HG02970 (cell line): ENCODE results near the gene CAMK1D.
"Not testable (repeated sequence)": the region's sequence is repeated elsewhere in the genome, so short reads cannot be mapped to it uniquely, and the experiment has no call there.

ENCODE experiments used
- ATAC-seq: cut with Tn5 transposase; IDR thresholded peaks from one replicate; pipeline ENCODE4 v1.9.1; 2021; ENCODE audit warnings: mild to moderate bottlenecking, moderate library complexity, moderate number of reproducible peaks; ENCODE audit not compliant: unreplicated experiment, low FRiP score

The CAMK1D gene

GRCh38 chr10:12849319-12850181 is 500.2 kb downstream of the CAMK1D start:
- ATAC-seq = no peak

- no peak for ATAC-seq
Observed at GRCh38 chr10:12852687-12853086, 503.3 kb downstream of the CAMK1D start.

GRCh38 chr10:12854988-12855387 is 505.6 kb downstream of the CAMK1D start:
- ATAC-seq = no peak

DNA sequence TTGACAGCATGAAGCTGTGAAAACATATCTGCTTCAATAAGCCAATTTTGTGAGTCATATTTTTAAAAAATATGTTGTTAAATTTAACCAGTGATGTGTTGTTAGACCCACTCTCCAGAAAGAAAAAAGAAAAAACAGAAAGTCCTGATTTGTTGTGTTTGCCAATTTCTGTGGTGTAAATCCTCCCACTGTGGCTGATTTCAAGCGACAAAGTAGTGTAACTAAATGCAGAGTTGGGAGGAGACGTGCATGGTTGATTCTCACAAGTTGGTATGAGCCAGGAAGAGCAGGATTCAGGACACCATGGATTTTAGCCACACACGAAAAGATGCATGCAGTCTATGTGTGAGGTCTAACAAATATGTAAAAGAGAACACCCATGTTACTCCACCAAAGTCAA is 513.1 kb downstream of the CAMK1D start:
- ATAC-seq = no peak

DNA sequence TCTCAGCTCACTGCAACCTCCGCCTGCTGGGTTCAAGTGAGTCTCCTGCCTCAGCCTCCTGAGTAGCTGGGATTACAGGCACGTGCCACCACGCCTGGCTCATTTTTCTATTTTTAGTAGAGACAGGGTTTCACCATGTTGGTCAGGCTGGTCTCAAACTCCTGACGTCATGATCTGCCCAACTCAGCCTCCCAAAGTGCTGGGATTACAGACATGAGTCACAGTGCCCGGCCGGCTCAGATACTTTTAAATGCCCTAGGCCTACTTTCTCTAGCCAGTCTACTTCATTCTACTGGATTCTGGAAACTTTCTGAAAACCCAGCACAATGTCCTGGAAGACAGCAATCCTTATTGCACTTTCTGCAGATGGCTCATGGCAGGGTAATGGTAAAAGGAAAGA is 516.2 kb downstream of the CAMK1D start:
- not testable (repeated sequence) for ATAC-seq

GRCh38 chr10:12868229-12868628 is 518.9 kb downstream of the CAMK1D start:
- ATAC-seq = no peak

DNA sequence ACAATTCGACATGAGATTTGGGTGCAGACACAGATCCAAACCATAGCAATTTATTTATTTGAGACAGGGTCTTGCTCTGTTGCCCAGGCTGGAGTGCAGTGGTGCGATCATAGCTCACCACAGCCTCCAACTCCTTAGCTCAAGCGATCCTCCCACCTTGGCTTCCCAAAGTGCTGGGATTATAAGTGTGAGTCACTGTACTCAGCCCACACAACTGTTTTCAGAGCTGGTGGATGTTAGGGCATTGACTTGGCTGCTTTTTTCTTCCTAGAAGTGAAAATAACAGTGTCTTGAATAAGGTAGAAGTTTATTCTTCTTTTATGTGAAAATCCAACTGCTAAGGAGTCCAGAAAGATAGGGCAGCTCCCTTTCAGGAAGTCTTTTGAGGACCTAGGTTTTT is 520.1 kb downstream of the CAMK1D start:
- no peak for ATAC-seq

- ATAC-seq = no peak
Observed at GRCh38 chr10:12872577-12872976, 523.2 kb downstream of the CAMK1D start.

DNA sequence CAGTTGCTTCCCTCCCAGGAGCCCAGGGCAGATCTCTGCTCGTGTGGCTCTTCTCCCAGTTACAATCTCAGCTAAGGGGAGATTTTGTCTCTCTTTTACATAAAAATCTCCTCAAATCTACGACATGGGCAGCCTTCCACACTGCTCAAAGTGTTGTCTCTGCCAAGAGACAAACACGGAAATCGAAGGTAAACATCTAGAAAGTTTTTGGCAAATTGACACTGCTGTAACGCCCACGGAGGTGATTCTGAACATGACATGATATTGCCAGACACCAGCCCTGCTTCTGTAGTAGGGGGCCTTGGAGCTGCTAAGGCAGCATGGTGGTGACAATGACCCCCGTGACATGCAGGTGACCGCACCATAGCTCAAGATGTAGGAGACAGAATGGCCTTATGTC is 523.8 kb downstream of the CAMK1D start:
- no peak for ATAC-seq

GRCh38 chr10:12874501-12874900 is 525.2 kb downstream of the CAMK1D start:
- no peak for ATAC-seq

DNA sequence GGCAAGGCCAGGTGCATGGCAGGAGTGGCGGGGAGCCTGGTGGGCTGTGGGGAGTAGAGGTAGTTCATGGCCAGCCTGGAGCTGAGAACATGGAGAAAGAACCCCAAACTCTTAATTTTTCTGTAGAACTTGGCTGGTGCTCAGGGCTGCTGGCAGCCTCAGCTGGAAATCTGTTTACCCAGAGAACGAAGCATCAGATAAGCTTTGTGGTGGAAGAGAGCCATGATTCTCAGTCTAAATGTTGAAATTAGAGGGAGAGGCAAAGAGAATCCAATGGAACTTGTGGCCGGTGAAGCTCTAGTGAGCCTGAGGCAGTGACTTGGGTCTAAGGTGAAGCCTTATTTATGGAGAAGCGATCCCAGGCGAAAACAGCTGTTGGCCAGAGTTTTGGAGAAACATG is 525.8 kb downstream of the CAMK1D start:
- no peak for ATAC-seq

GRCh38 chr10:12876266-12876665 is 526.9 kb downstream of the CAMK1D start:
- ATAC-seq = no peak

DNA sequence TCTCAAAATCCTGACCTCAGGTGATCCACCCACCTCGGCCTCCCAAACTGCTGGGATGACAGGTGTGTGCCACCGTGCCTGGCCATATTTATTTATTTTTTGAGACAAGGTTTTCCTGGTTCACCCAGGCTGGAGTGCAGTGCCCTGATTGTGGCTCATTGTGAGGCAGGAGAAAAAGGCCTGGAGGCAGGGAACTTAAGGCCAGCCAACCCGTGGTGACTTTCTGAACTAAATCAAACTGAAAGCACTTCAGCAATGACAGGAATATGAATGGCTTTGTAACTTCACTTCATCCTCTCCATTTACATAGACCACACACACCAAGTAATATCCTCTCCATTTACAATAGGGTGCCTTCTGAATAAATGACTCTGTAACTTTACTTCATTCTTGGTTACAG is 527.8 kb downstream of the CAMK1D start:
- ATAC-seq = no peak

GRCh38 chr10:12880423-12880822 is 531.1 kb downstream of the CAMK1D start:
- no peak for ATAC-seq

DNA sequence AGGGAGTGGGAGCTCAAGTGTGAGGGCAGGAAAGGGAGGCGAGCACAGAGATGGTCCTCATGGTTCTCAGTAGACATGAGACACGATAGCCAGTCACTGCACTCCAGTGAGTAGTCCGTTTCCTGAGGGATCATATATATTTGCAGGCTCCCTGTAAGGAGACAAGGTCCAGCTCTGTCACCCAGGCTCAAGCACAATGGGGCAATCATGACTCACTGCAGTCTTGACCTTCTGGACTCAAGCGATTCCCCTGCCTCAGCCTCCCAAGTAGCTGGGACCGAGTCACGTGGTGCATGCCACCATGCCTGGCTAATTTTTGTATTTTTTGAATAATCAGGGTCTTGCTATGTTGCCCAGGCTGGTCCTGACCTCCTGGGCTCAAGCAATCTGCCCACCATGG is 535.5 kb downstream of the CAMK1D start:
- no peak for ATAC-seq
